Panc1 (cell line): ENCODE results near the gene ANKRD34C. TPM values are rescaled to one million over a fixed set of nuclear protein-coding genes. Genes with fewer than 3 reads are reported as not detected.

Source experiments
- ATAC-seq: fragments of 200-7000 bp; cut with Tn5 transposase; 2 replicates; pipeline ENCODE4 v1.9.1; 2020; ENCODE audit warnings: mild to moderate bottlenecking, moderate library complexity
- BruUV-seq: library from RNA; stranded (reverse); fragments of 400-500 nt; replicated peaks from 2 replicates; lab custom pipeline; 2021; lab: Mats Ljungman, UMichigan
- CTCF ChIA-PET: fragments of 300-600 bp; sonication (Branson Sonifier 250); formaldehyde crosslinking; loops from one replicate; lab custom pipeline; 2022; ENCODE audit warnings: antibody characterized with exemption; lab: Charles Lee
- POLR2A ChIA-PET: fragments of 300-600 bp; sonication (Branson Sonifier 250); formaldehyde crosslinking; loops from one replicate; lab custom pipeline; 2022; ENCODE audit warnings: antibody characterized with exemption; lab: Charles Lee
- DNase-seq: peaks from one replicate; pipeline ENCODE4 v3.0.0-alpha.2; 2010; ENCODE audit warnings: low read depth, low spot score
- H3K27ac ChIP-seq: 2 replicates; pipeline ENCODE4 v1.5.1; 2011; ENCODE audit warnings: mild to moderate bottlenecking, low read length, inconsistent platforms
- H3K27me3 ChIP-seq: fragments of 200-500 bp; sonication (Bioruptor generic); 2 replicates; pipeline ENCODE4 v1.6.0; 2014; ENCODE audit warnings: low read length, inconsistent platforms; ENCODE audit not compliant: control insufficient read depth, insufficient read depth
- H3K36me3 ChIP-seq: fragments of 200-500 bp; sonication (Bioruptor generic); 2 replicates; pipeline ENCODE4 v1.5.1; 2014; ENCODE audit warnings: inconsistent platforms, mild to moderate bottlenecking, low read length, moderate library complexity; ENCODE audit not compliant: control insufficient read depth, insufficient read depth
- H3K4me1 ChIP-seq: 2 replicates; pipeline ENCODE4 v1.5.1; 2011; ENCODE audit warnings: inconsistent platforms, mild to moderate bottlenecking, low read length, moderate library complexity; ENCODE audit not compliant: control insufficient read depth, insufficient read depth
- H3K4me3 ChIP-seq, 2 experiments: 2 replicates each; pipeline ENCODE4 v1.5.1; 2011 to 2012; ENCODE audit warnings: low read depth in 2 of 2, low read length in 2 of 2, mild to moderate bottlenecking in 2 of 2, inconsistent platforms in 1 of 2, moderate library complexity in 1 of 2
- H3K9me3 ChIP-seq: fragments of 200-500 bp; sonication (Bioruptor generic); 2 replicates; pipeline ENCODE4 v1.5.1; 2014; ENCODE audit warnings: low read depth, mild to moderate bottlenecking, inconsistent platforms, low read length, moderate library complexity; ENCODE audit not compliant: control insufficient read depth, insufficient read depth
- POLR2AphosphoS5 ChIP-seq: IDR thresholded peaks from 2 replicates; pipeline ENCODE4 v1.6.1; 2012; ENCODE audit warnings: mild to moderate bottlenecking, low read depth, low read length, moderate library complexity
- SIN3A ChIP-seq: IDR thresholded peaks from 2 replicates; pipeline ENCODE4 v1.6.1; 2012; ENCODE audit warnings: low read depth, mild to moderate bottlenecking, low read length, moderate library complexity, borderline replicate concordance; ENCODE audit not compliant: insufficient read depth
- TCF7L2 ChIP-seq: IDR thresholded peaks from 2 replicates; pipeline ENCODE4 v1.6.1; 2011; ENCODE audit warnings: mild to moderate bottlenecking, low read depth, low read length, inconsistent platforms
- in situ Hi-C: cut with HindIII; loops from 2 replicates; pipeline ENCODE4 v1.10.0; 2016; ENCODE audit warnings: low sequenced_read_pairs, low pct_unique_long_range_greater_than_20kb
- intact Hi-C: fragments of 100-400 bp; cut with micrococcal nuclease; formaldehyde crosslinking; loops from one replicate; pipeline ENCODE4 v1.10.0; 2022; ENCODE audit not compliant: unreplicated experiment
- total RNA-seq: library from RNA; stranded (reverse); gene quantifications from one replicate; pipeline ENCODE4 v1.2.1, GENCODE V29; 2021; ENCODE audit not compliant: unreplicated experiment
- TF ChIP-seq, protein P1 (sequence below): fragments of 450-650 bp; IDR thresholded peaks from 2 replicates; pipeline ENCODE4 v1.5.1; 2017; ENCODE audit warnings: mild to moderate bottlenecking
- TF ChIP-seq, protein P2 (sequence below), 2 experiments: IDR thresholded peaks; 2 replicates each; pipeline ENCODE4 v1.6.1; 2011 to 2012; ENCODE audit warnings: low read depth in 2 of 2, control low read depth in 1 of 2, low read length in 1 of 2, mild to moderate bottlenecking in 1 of 2, moderate library complexity in 1 of 2; ENCODE audit not compliant: insufficient read depth in 1 of 2

ANKRD34C gene
- total RNA-seq, 1 experiment from 2014 or later: not detected

DNA sequence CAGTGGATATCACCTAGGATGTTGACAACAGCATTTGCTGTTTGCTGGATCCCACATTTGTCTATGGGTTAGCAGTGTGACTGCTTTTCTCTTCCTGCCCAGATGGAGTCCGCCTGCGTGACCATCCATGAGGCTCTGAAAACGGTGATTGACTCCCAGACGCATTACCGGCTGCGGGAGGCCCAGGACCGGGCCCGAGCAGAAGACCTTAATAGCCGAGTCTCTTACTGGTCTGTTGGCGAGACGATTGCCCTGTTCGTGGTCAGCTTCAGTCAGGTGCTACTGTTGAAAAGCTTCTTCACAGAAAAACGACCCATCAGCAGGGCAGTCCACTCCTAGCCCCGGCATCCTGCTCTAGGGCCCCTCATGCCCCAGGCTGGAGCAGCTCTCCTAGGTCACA is 39.4 kb downstream of the ANKRD34C start:
- intact Hi-C loops: no loop called here
- in situ Hi-C loops: no loop called here
- Histone ChIP-seq H3K4me1 (no peaks in the 10 kb centered on the region), H3K9me3 (no peaks in the 10 kb centered on the region), H3K4me3 (no peak overlapping the region), H3K27ac (no peak overlapping the region), H3K36me3 (peaks cover 28% of the 10 kb centered on the region), H3K27me3 (no peaks in the 10 kb centered on the region)
- no peak for DNase-seq
- no TSS peak for BruUV-seq
- ChIA-PET POLR2A (no interaction called here), CTCF (interaction anchor here (0.5 kb wide), 1 partner anchor 27 kb away, joined by 3 read pairs; no protein-coding TSS in a partner anchor)
- TF ChIP-seq TCF7L2: no peak
- TF ChIP-seq, protein P1, sequence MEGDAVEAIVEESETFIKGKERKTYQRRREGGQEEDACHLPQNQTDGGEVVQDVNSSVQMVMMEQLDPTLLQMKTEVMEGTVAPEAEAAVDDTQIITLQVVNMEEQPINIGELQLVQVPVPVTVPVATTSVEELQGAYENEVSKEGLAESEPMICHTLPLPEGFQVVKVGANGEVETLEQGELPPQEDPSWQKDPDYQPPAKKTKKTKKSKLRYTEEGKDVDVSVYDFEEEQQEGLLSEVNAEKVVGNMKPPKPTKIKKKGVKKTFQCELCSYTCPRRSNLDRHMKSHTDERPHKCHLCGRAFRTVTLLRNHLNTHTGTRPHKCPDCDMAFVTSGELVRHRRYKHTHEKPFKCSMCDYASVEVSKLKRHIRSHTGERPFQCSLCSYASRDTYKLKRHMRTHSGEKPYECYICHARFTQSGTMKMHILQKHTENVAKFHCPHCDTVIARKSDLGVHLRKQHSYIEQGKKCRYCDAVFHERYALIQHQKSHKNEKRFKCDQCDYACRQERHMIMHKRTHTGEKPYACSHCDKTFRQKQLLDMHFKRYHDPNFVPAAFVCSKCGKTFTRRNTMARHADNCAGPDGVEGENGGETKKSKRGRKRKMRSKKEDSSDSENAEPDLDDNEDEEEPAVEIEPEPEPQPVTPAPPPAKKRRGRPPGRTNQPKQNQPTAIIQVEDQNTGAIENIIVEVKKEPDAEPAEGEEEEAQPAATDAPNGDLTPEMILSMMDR: no peak
- no peak for TF ChIP-seq SIN3A
- TF ChIP-seq, protein P2, sequence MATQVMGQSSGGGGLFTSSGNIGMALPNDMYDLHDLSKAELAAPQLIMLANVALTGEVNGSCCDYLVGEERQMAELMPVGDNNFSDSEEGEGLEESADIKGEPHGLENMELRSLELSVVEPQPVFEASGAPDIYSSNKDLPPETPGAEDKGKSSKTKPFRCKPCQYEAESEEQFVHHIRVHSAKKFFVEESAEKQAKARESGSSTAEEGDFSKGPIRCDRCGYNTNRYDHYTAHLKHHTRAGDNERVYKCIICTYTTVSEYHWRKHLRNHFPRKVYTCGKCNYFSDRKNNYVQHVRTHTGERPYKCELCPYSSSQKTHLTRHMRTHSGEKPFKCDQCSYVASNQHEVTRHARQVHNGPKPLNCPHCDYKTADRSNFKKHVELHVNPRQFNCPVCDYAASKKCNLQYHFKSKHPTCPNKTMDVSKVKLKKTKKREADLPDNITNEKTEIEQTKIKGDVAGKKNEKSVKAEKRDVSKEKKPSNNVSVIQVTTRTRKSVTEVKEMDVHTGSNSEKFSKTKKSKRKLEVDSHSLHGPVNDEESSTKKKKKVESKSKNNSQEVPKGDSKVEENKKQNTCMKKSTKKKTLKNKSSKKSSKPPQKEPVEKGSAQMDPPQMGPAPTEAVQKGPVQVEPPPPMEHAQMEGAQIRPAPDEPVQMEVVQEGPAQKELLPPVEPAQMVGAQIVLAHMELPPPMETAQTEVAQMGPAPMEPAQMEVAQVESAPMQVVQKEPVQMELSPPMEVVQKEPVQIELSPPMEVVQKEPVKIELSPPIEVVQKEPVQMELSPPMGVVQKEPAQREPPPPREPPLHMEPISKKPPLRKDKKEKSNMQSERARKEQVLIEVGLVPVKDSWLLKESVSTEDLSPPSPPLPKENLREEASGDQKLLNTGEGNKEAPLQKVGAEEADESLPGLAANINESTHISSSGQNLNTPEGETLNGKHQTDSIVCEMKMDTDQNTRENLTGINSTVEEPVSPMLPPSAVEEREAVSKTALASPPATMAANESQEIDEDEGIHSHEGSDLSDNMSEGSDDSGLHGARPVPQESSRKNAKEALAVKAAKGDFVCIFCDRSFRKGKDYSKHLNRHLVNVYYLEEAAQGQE (IDR thresholded peaks at IDR 0.05; ENCODE audit: insufficient read depth in 1 of 2, low read depth in 2 of 2, low read length in 1 of 2): no peak
- no peak for TF ChIP-seq POLR2AphosphoS5
- ATAC-seq: no peak

DNA sequence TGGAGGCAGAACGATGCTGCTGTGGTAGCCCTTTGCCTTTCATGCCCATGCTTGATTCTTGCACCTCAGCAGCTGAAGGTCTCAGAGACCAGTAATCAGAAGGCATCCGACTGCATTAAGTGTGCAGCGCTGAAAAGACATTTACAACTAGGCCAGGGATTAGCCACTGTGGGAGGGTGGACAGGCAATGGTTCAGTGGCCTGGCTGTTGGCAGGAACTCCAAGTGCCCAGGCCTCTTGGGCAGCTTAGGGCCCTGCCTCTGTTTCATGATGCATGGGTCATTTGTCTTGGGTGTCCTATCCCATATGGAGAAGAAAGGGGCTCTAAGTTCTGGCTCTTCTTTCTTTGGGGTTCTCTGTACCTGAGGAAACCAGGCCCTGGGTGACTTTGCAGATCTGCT is 39.8 kb downstream of the ANKRD34C start:
- TSS peak; percentile 28 for BruUV-seq
- intact Hi-C loops (no loop called here), in situ Hi-C loops (no loop called here)
- DNase-seq: no peak
- H3K27ac ChIP-seq: no peak overlapping the region
- TF ChIP-seq, protein P2 (IDR thresholded peaks at IDR 0.05; ENCODE audit: insufficient read depth in 1 of 2, low read depth in 2 of 2, low read length in 1 of 2): no peak
- TF ChIP-seq, protein P1: no peak
- TF ChIP-seq TCF7L2 (no peak), POLR2AphosphoS5 (no peak), SIN3A (no peak)
- no peaks in the 10 kb centered on the region for H3K27me3 ChIP-seq
- H3K9me3 ChIP-seq: no peaks in the 10 kb centered on the region
- ATAC-seq: no peak
- H3K4me1 ChIP-seq: no peaks in the 10 kb centered on the region
- CTCF ChIA-PET: no interaction called here
- H3K4me3 ChIP-seq: no peak overlapping the region
- POLR2A ChIA-PET: no interaction called here
- peaks cover 28% of the 10 kb centered on the region for H3K36me3 ChIP-seq
